Activated CD8-positive, alpha-beta T cell treated with anti-CD3 and anti-CD28 coated beads for 36 hours (primary cell): ENCODE data around the gene POU2F2. TPM values are rescaled to one million over a fixed set of nuclear protein-coding genes. Genes with fewer than 3 reads are reported as not detected.

Experiments used
- ATAC-seq: fragments of 200-7000 bp; cut with Tn5 transposase; one replicate; pipeline ENCODE4 v1.10.0; 2021; ENCODE audit warnings: mild to moderate bottlenecking, moderate library complexity
- CTCF ChIA-PET: fragments of 350-600 bp; sonication (Branson Sonifier 250); formaldehyde crosslinking; loops from one replicate; lab custom pipeline; 2021; ENCODE audit warnings: antibody characterized with exemption; lab: Charles Lee
- POLR2A ChIA-PET: fragments of 350-600 bp; sonication (Branson Sonifier 250); formaldehyde crosslinking; loops from one replicate; lab custom pipeline; 2021; ENCODE audit warnings: antibody characterized with exemption; lab: Charles Lee
- DNase-seq: peaks from one replicate; pipeline ENCODE4 v3.0.0-alpha.2; 2020
- H3K27ac Mint-ChIP-seq: one replicate; pipeline ENCODE4 v1.8.0; 2021; ENCODE audit warnings: mild to moderate bottlenecking, mixed read lengths
- H3K27me3 Mint-ChIP-seq: one replicate; pipeline ENCODE4 v1.8.0; 2021; ENCODE audit warnings: mixed read lengths
- H3K36me3 Mint-ChIP-seq: one replicate; pipeline ENCODE4 v1.8.0; 2021; ENCODE audit warnings: low read depth, mixed read lengths
- H3K4me1 Mint-ChIP-seq: one replicate; pipeline ENCODE4 v1.8.0; 2021; ENCODE audit warnings: low read depth, mixed read lengths
- H3K4me3 Mint-ChIP-seq: one replicate; pipeline ENCODE4 v1.8.0; 2021; ENCODE audit warnings: mild to moderate bottlenecking, moderate library complexity, mixed read lengths
- H3K9me3 Mint-ChIP-seq: one replicate; pipeline ENCODE4 v1.8.0; 2021; ENCODE audit warnings: mixed read lengths
- CTCF ChIP-seq: fragments of 200-600 bp; IDR thresholded peaks from one replicate; pipeline ENCODE4 v1.8.0; 2022; ENCODE audit warnings: antibody characterized with exemption, mild to moderate bottlenecking
- intact Hi-C: fragments of 100-400 bp; cut with micrococcal nuclease; formaldehyde crosslinking; loops from one replicate; pipeline ENCODE4 v1.10.0; 2022
- total RNA-seq, 2 experiments: library from RNA; stranded (reverse); gene quantifications; one replicate each; pipeline ENCODE4 v1.2.3, GENCODE V29; 2021

POU2F2 gene
- total RNA-seq, 2 experiments from 2014 or later, result 37.7 to 40.7 TPM

- POLR2A ChIA-PET, result no interaction called here
- intact Hi-C loops, result no loop called here
- Mint-ChIP-seq H3K36me3 (peaks cover 43% of the 10 kb centered on the region), H3K9me3 (no peaks in the 10 kb centered on the region), H3K27ac (no peak overlapping the region), H3K4me3 (no peak overlapping the region), H3K4me1 (no peaks in the 10 kb centered on the region), H3K27me3 (no peaks in the 10 kb centered on the region)
- TF ChIP-seq CTCF, result no peak
- DNase-seq (no peak), ATAC-seq (no peak)
- CTCF ChIA-PET, result interaction anchor here (0.7 to 1.5 kb wide), 2 partner anchors 11 to 27 kb away, joined by 4 to 7 read pairs; no protein-coding TSS in a partner anchor
These were observed 34.8 kb downstream of the POU2F2 start for GRCh38 chr19:42097461-42097860.

GRCh38 chr19:42096255-42096837 lies 35.9 kb downstream of the POU2F2 start:
- Mint-ChIP-seq H3K4me3 (no peak overlapping the region), H3K27me3 (no peaks in the 10 kb centered on the region), H3K9me3 (no peaks in the 10 kb centered on the region), H3K36me3 (peaks cover 45% of the 10 kb centered on the region), H3K4me1 (peaks cover 2% of the 10 kb centered on the region), H3K27ac (no peak overlapping the region)
- no peak for TF ChIP-seq CTCF
- CTCF ChIA-PET, result interaction anchor here (1.5 kb wide), 1 partner anchor 12 kb away, joined by 7 read pairs; no protein-coding TSS in a partner anchor
- POLR2A ChIA-PET, result interaction anchor here (0.6 to 1.0 kb wide), 2 partner anchors 140 to 1051 kb away, joined by 3 read pairs; no protein-coding TSS in a partner anchor
- no peak for DNase-seq
- intact Hi-C loops, result no loop called here
- ATAC-seq, result no peak

GRCh38 chr19:42095814-42096230 lies 36.4 kb downstream of the POU2F2 start:
- Mint-ChIP-seq H3K27ac (no peak overlapping the region), H3K27me3 (no peaks in the 10 kb centered on the region), H3K4me3 (no peak overlapping the region), H3K9me3 (no peaks in the 10 kb centered on the region), H3K4me1 (peaks cover 5% of the 10 kb centered on the region), H3K36me3 (peaks cover 45% of the 10 kb centered on the region)
- ChIA-PET CTCF (interaction anchor here (2.2 kb wide), 2 partner anchors 13 to 343 kb away, joined by 4 to 10 read pairs; no protein-coding TSS in a partner anchor), POLR2A (interaction anchor here (0.6 kb wide), 1 partner anchor 1050 kb away, joined by 3 read pairs; no protein-coding TSS in a partner anchor)
- ATAC-seq (no peak), DNase-seq (no peak)
- intact Hi-C loops, result no loop called here
- no peak for TF ChIP-seq CTCF

GRCh38 chr19:42095142-42095813 lies 37.0 kb downstream of the POU2F2 start:
- Mint-ChIP-seq H3K9me3 (no peaks in the 10 kb centered on the region), H3K36me3 (peaks cover 50% of the 10 kb centered on the region), H3K27me3 (no peaks in the 10 kb centered on the region), H3K27ac (no peak overlapping the region), H3K4me3 (no peak overlapping the region), H3K4me1 (peaks cover 9% of the 10 kb centered on the region)
- ChIA-PET CTCF (interaction anchor here (1.9 to 2.2 kb wide), 3 partner anchors 14 to 344 kb away, joined by 4 to 10 read pairs (median 5); no protein-coding TSS in a partner anchor), POLR2A (no interaction called here)
- intact Hi-C loops, result no loop called here
- no peak for TF ChIP-seq CTCF
- ATAC-seq (no peak), DNase-seq (no peak)

- Mint-ChIP-seq H3K4me1 (peaks cover 19% of the 10 kb centered on the region), H3K27me3 (no peaks in the 10 kb centered on the region), H3K4me3 (no peak overlapping the region), H3K27ac (no peak overlapping the region), H3K36me3 (peaks cover 43% of the 10 kb centered on the region), H3K9me3 (no peaks in the 10 kb centered on the region)
- TF ChIP-seq CTCF, result no peak
- ChIA-PET POLR2A (interaction anchor here (1.0 to 1.3 kb wide), 3 partner anchors 9 to 46 kb away, joined by 3 read pairs; no protein-coding TSS in a partner anchor), CTCF (interaction anchor here (0.7 to 2.2 kb wide), 6 partner anchors 15 to 345 kb away, joined by 3 to 10 read pairs (median 4); no protein-coding TSS in a partner anchor)
- intact Hi-C loops, result no loop called here
- no peak for DNase-seq
- no peak for ATAC-seq
These were observed 38.3 kb downstream of the POU2F2 start for GRCh38 chr19:42093926-42094325.
